Type B pancreatic cell (in vitro differentiated cells): Measurements from ENCODE around the gene TRPM6. TPM values are rescaled to one million over a fixed set of nuclear protein-coding genes. Genes with fewer than 3 reads are reported as not detected.

Source experiments
- DNase-seq: peaks from one replicate; pipeline ENCODE4 v3.0.0; 2021; ENCODE audit warnings: mixed read lengths; ENCODE audit not compliant: unreplicated experiment; ENCODE audit errors: extremely low spot score
- H3K27ac Mint-ChIP-seq: 2 replicates; pipeline ENCODE4 v1.8.0; 2021; ENCODE audit warnings: mild to moderate bottlenecking, mixed read lengths
- H3K27me3 Mint-ChIP-seq: 2 replicates; pipeline ENCODE4 v1.8.0; 2021; ENCODE audit warnings: mixed read lengths
- H3K36me3 Mint-ChIP-seq: 2 replicates; pipeline ENCODE4 v1.8.0; 2021; ENCODE audit warnings: mixed read lengths
- H3K4me1 Mint-ChIP-seq: one replicate; pipeline ENCODE4 v1.8.0; 2021; ENCODE audit warnings: mixed read lengths; ENCODE audit not compliant: unreplicated experiment
- H3K4me3 Mint-ChIP-seq: 2 replicates; pipeline ENCODE4 v1.8.0; 2021; ENCODE audit warnings: mild to moderate bottlenecking, mixed read lengths
- H3K9me3 Mint-ChIP-seq: 2 replicates; pipeline ENCODE4 v1.8.0; 2021; ENCODE audit warnings: mixed read lengths
- total RNA-seq: library from RNA; stranded (reverse); gene quantifications from 2 replicates; pipeline ENCODE4 v1.2.1, GENCODE V29; 2021; ENCODE audit warnings: low replicate concordance
- TF ChIP-seq, protein P1 (sequence below): fragments of 200-600 bp; sonication (generic); conservative IDR thresholded peaks from 2 replicates; pipeline ENCODE4 v1.5.0; 2021; ENCODE audit warnings: antibody characterized with exemption, mild to moderate bottlenecking

TRPM6 gene
- total RNA-seq, 1 donor from 2014 or later: 1.4 TPM

DNA sequence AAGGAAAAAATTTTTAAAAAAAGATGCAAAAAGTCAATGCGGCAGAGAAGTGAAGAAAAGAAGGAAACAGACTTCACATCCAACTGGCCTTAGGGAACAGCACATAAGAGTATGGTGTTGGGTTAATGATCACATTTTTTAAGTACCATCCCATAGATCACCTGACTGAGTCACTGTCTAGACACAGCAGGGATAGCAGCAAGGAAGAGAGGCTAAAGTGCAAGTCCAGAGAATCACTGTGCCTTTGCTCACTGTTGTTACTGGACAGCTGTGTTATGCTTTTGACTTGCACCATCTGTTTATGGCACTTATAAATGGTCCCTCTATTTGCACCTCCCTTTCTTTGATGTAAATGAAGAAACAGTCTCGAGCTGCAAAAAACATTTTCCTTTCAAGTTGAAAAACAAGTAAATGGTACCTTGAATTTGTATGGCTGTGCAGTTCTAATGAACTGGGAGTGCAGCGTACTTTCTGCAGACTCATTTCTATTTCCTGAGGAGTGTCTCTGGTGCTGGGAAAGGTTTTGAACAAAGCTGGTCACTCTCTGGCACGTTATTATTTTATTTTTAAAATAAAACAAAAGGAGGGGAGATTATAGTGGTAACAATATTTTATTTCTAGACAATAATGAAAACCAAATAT lies 84.2 kb downstream of the TRPM6 start:
- Mint-ChIP-seq H3K27me3 (no peaks in the 10 kb centered on the region), H3K36me3 (no peaks in the 10 kb centered on the region), H3K4me1 (no peaks in the 10 kb centered on the region), H3K9me3 (no peaks in the 10 kb centered on the region), H3K27ac (no peak overlapping the region), H3K4me3 (no peak overlapping the region)
- no peak for DNase-seq
- TF ChIP-seq, protein P1, sequence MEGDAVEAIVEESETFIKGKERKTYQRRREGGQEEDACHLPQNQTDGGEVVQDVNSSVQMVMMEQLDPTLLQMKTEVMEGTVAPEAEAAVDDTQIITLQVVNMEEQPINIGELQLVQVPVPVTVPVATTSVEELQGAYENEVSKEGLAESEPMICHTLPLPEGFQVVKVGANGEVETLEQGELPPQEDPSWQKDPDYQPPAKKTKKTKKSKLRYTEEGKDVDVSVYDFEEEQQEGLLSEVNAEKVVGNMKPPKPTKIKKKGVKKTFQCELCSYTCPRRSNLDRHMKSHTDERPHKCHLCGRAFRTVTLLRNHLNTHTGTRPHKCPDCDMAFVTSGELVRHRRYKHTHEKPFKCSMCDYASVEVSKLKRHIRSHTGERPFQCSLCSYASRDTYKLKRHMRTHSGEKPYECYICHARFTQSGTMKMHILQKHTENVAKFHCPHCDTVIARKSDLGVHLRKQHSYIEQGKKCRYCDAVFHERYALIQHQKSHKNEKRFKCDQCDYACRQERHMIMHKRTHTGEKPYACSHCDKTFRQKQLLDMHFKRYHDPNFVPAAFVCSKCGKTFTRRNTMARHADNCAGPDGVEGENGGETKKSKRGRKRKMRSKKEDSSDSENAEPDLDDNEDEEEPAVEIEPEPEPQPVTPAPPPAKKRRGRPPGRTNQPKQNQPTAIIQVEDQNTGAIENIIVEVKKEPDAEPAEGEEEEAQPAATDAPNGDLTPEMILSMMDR: no peak

DNA sequence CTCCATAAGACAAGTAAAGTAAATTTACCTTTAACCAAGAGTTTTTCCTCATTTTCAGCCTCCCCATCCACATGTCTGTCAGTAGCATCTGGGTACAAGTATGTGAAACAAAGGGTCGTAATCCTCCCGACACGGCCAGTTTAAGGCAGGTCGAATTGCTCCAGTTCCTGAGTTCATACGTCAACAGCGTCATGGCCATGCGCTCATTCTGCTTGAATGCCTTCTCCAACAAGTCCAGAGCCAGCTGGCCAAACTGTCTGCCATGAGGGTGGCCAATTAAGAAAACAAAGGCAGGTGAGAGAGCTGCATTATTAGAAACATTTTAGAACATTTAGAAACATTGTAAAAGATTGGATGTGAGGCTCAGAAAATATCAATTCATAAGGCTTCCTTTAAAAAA lies 87.5 kb downstream of the TRPM6 start:
- H3K4me3 Mint-ChIP-seq: no peak overlapping the region
- no peaks in the 10 kb centered on the region for H3K9me3 Mint-ChIP-seq
- no peaks in the 10 kb centered on the region for H3K27me3 Mint-ChIP-seq
- TF ChIP-seq, protein P1: no peak
- DNase-seq: no peak
- no peak overlapping the region for H3K27ac Mint-ChIP-seq
- no peaks in the 10 kb centered on the region for H3K36me3 Mint-ChIP-seq
- no peaks in the 10 kb centered on the region for H3K4me1 Mint-ChIP-seq

DNA sequence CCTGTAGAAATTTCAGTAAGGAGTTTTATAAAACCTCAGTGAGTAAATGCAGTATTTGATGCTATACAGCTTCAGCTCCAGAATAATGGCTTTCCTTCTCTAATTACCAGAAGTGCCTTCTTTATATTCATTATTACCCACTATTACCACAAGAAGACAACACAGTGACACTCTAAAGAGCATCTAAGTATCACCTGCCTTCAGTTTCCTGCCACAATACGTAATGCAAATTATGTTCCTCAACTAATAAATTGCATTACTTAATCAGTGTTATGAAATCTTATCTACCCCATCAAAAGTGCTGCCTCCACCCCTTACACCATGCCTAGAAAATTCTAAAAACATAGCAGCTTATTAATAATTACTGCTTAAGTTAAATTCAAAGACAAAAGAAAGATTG lies 91.9 kb downstream of the TRPM6 start:
- DNase-seq: no peak
- TF ChIP-seq, protein P1: no peak
- Mint-ChIP-seq H3K27me3 (no peaks in the 10 kb centered on the region), H3K36me3 (no peaks in the 10 kb centered on the region), H3K4me1 (no peaks in the 10 kb centered on the region), H3K9me3 (no peaks in the 10 kb centered on the region), H3K27ac (no peak overlapping the region), H3K4me3 (no peak overlapping the region)

DNA sequence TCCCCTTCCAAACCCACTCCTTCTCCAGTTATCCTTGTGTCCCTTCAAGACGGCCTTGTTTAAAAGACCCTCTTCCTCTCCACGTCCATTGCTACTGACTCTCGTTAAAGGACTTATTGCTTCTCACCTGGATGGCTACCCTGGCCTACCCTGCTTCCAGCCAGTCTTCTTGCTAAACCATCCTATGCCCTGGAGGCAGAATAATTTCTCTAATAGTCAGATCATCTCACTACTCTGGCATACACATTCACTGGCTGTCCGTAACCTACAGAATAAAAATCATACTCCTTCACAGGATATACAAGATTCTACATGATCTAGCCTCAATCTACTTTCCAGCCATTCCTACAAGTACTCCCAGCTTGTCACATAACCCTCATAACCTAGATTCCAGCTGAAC lies 92.6 kb downstream of the TRPM6 start:
- DNase-seq: no peak
- H3K4me1 Mint-ChIP-seq: no peaks in the 10 kb centered on the region
- H3K4me3 Mint-ChIP-seq: no peak overlapping the region
- TF ChIP-seq, protein P1: no peak
- H3K9me3 Mint-ChIP-seq: no peaks in the 10 kb centered on the region
- no peaks in the 10 kb centered on the region for H3K36me3 Mint-ChIP-seq
- H3K27me3 Mint-ChIP-seq: no peaks in the 10 kb centered on the region
- H3K27ac Mint-ChIP-seq: no peak overlapping the region

DNA sequence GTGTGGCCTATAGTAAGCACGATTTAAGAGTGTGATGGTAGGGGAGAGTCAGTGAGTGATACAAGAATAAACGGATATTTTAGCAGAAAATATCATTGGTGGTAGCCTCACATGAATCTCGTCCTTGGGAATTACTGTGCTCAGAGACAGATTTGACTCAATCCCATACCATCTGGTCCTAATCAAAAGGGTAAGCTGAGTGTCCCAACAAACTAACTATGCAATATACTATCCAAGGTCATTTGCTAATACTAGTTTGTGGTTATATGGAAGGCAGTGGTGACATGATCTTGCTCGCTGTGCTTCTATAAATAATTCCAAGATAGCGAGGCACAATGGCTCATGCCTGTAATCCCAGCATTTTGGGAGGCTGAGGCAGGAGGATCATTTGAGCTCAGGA lies 103.2 kb downstream of the TRPM6 start:
- no peak overlapping the region for H3K27ac Mint-ChIP-seq
- no peaks in the 10 kb centered on the region for H3K36me3 Mint-ChIP-seq
- no peaks in the 10 kb centered on the region for H3K9me3 Mint-ChIP-seq
- H3K4me3 Mint-ChIP-seq: no peak overlapping the region
- no peak for DNase-seq
- TF ChIP-seq, protein P1: no peak
- H3K4me1 Mint-ChIP-seq: no peaks in the 10 kb centered on the region
- no peaks in the 10 kb centered on the region for H3K27me3 Mint-ChIP-seq

DNA sequence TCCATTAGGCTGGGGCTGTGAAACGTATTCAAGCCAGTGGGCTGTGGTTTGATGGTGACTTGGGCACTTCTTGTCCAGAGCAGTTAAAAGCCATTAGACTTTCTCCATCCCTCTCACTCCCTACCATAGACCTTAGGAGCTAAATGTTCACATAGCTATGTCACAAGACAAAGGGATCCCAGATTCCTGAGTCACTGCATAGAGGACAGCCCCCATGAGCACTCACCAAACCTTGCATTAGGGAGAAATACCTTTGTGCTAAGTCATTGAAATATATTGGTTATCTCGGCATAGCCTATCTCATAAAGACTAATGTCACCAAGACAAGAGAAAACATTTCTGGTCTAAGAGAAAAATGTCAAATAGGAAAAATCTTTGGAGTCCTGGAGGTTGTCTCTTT lies 104.3 kb downstream of the TRPM6 start:
- Mint-ChIP-seq H3K4me1 (no peaks in the 10 kb centered on the region), H3K9me3 (no peaks in the 10 kb centered on the region), H3K4me3 (no peak overlapping the region), H3K27me3 (no peaks in the 10 kb centered on the region), H3K36me3 (no peaks in the 10 kb centered on the region), H3K27ac (no peak overlapping the region)
- DNase-seq: no peak
- TF ChIP-seq, protein P1: no peak
